SK-N-SH (cell line): Measurements from ENCODE around the gene SPAG5. TPM values are rescaled to one million over a fixed set of nuclear protein-coding genes. Genes with fewer than 3 reads are reported as not detected.

ENCODE experiments used
- CTCF ChIA-PET: fragments of 300-600, 350-600 bp; formaldehyde crosslinking; extraction: SDS; loops from one replicate; lab custom pipeline; 2021; lab: Yijun Ruan, JAX
- POLR2A ChIA-PET: fragments of 350-600 bp; sonication (Branson Sonifier 250); formaldehyde crosslinking; extraction: SDS; loops from one replicate; lab custom pipeline; 2020; ENCODE audit warnings: antibody characterized with exemption, inconsistent platforms; lab: Yijun Ruan, JAX
- DNase-seq: peaks from one replicate; pipeline ENCODE4 v3.0.0; 2012
- H2AFZ ChIP-seq: fragments of 200-600 bp; sonication (generic); 2 replicates; pipeline ENCODE4 v1.8.1; 2016; ENCODE audit warnings: antibody characterized with exemption, mild to moderate bottlenecking, low read depth
- H3F3A ChIP-seq: fragments of 200-600 bp; sonication (generic); replicated peaks from 2 replicates; pipeline ENCODE3; 2016; ENCODE audit warnings: antibody characterized with exemption, mild to moderate bottlenecking; ENCODE audit not compliant: insufficient read depth
- H3K27ac ChIP-seq, 2 experiments: fragments of 200-500 bp in 1 of 2; fragments of 200-600 bp in 1 of 2; sonication (Bioruptor generic) in 1 of 2; sonication (generic), shearing (Covaris generic) in 1 of 2; 2 replicates each; pipeline versions ENCODE4 v1.5.1 to v1.6.1; 2014 to 2016; ENCODE audit warnings: low read depth in 2 of 2, inconsistent platforms in 1 of 2, low read length in 1 of 2, mild to moderate bottlenecking in 1 of 2, mixed read lengths in 1 of 2
- H3K27me3 ChIP-seq: fragments of 200-600 bp; sonication (generic), shearing (Covaris generic); 2 replicates; pipeline ENCODE4 v1.6.1; 2016; ENCODE audit warnings: mixed run types; ENCODE audit not compliant: insufficient read depth
- H3K36me3 ChIP-seq, 2 experiments: fragments of 200-500 bp in 1 of 2; fragments of 200-600 bp in 1 of 2; sonication (Bioruptor generic) in 1 of 2; sonication (generic) in 1 of 2; replicated peaks in 1 of 2; 2 replicates each; pipeline versions ENCODE3 to v1.5.1; 2014 to 2016; ENCODE audit warnings: low read length in 1 of 2, mild to moderate bottlenecking in 1 of 2; ENCODE audit not compliant: insufficient read depth in 2 of 2, control insufficient read depth in 1 of 2
- H3K4me1 ChIP-seq, 2 experiments: fragments of 200-500 bp in 1 of 2; fragments of 200-600 bp in 1 of 2; sonication (Bioruptor generic) in 1 of 2; sonication (generic), shearing (Covaris generic) in 1 of 2; 2 replicates each; pipeline versions ENCODE4 v1.5.1 to v1.6.1; 2014 to 2016; ENCODE audit warnings: low read depth in 1 of 2, low read length in 1 of 2, mixed run types in 1 of 2; ENCODE audit not compliant: insufficient read depth in 2 of 2, control insufficient read depth in 1 of 2
- H3K4me2 ChIP-seq: fragments of 200-600 bp; sonication (generic), shearing (Covaris generic); 2 replicates; pipeline ENCODE4 v1.6.1; 2017; ENCODE audit warnings: mixed run types
- H3K4me3 ChIP-seq, 2 experiments: fragments of 200-500 bp in 1 of 2; fragments of 200-600 bp in 1 of 2; sonication (Bioruptor generic) in 1 of 2; sonication (generic), shearing (Covaris generic) in 1 of 2; 2 replicates each; pipeline versions ENCODE4 v1.5.1 to v1.8.1; 2014 to 2016; ENCODE audit warnings: low read depth in 2 of 2, inconsistent platforms in 1 of 2, low read length in 1 of 2, mild to moderate bottlenecking in 1 of 2, mixed read lengths in 1 of 2, moderate library complexity in 1 of 2
- H3K79me2 ChIP-seq: fragments of 200-600 bp; sonication (generic); 2 replicates; pipeline ENCODE4 v1.8.1; 2017; ENCODE audit warnings: mild to moderate bottlenecking; ENCODE audit not compliant: insufficient read depth
- H3K9ac ChIP-seq: fragments of 200-600 bp; sonication (generic); 2 replicates; pipeline ENCODE4 v1.6.1; 2017; ENCODE audit warnings: mixed run types
- H3K9me2 ChIP-seq: fragments of 200-600 bp; sonication (generic); 2 replicates; pipeline ENCODE4 v1.6.1; 2017; ENCODE audit warnings: mixed run types
- H3K9me3 ChIP-seq: fragments of 200-600 bp; sonication (generic); 2 replicates; pipeline ENCODE4 v1.6.1; 2017; ENCODE audit warnings: mixed run types, mild to moderate bottlenecking, moderate library complexity
- H4K20me1 ChIP-seq: fragments of 200-600 bp; sonication (generic); 2 replicates; pipeline ENCODE4 v1.6.1; 2017; ENCODE audit warnings: mild to moderate bottlenecking, mixed run types; ENCODE audit not compliant: insufficient read depth
- ELF1 ChIP-seq: IDR thresholded peaks from 2 replicates; pipeline ENCODE4 v1.4.0; 2012
- EZH2phosphoT487 ChIP-seq: fragments of 200-600 bp; sonication (generic); IDR thresholded peaks from 2 replicates; pipeline ENCODE4 v1.6.1; 2017; ENCODE audit warnings: low read depth, mixed run types, mild to moderate bottlenecking, antibody characterized with exemption, moderate library complexity, borderline replicate concordance
- FOSL2 ChIP-seq: IDR thresholded peaks from 2 replicates; pipeline ENCODE4 v1.4.0; 2012; ENCODE audit warnings: low read depth, mild to moderate bottlenecking, moderate library complexity, borderline replicate concordance
- FOXJ3 ChIP-seq: sonication (generic); formaldehyde crosslinking; IDR thresholded peaks from 2 replicates; pipeline ENCODE4 v1.5.1; 2020; ENCODE audit warnings: mild to moderate bottlenecking, missing genetic modification reagents
- GABPA ChIP-seq: IDR thresholded peaks from 2 replicates; pipeline ENCODE4 v1.4.0; 2012; ENCODE audit warnings: low read depth, mild to moderate bottlenecking
- GATA2 ChIP-seq: sonication (generic); formaldehyde crosslinking; IDR thresholded peaks from 2 replicates; pipeline ENCODE4 v1.5.0; 2020; ENCODE audit warnings: mild to moderate bottlenecking, missing genetic modification reagents
- MEF2A ChIP-seq: IDR thresholded peaks from 2 replicates; pipeline ENCODE4 v1.4.0; 2012; ENCODE audit warnings: low read depth, borderline replicate concordance
- NFIC ChIP-seq: IDR thresholded peaks from 2 replicates; pipeline ENCODE4 v1.4.0; 2012; ENCODE audit warnings: borderline replicate concordance
- NRF1 ChIP-seq: IDR thresholded peaks from 2 replicates; pipeline ENCODE4 v1.6.1; 2012; ENCODE audit warnings: low read depth, mild to moderate bottlenecking, low read length
- RCOR1 ChIP-seq: fragments of 150-350 bp; IDR thresholded peaks from 2 replicates; pipeline ENCODE4 v1.6.1; 2017; ENCODE audit warnings: antibody characterized with exemption, low read length
- SIN3A ChIP-seq: IDR thresholded peaks from 2 replicates; pipeline ENCODE4 v1.6.1; 2012; ENCODE audit warnings: low read depth, mild to moderate bottlenecking, low read length, moderate library complexity, borderline replicate concordance
- SMC3 ChIP-seq: IDR thresholded peaks from 2 replicates; pipeline ENCODE4 v1.6.1; 2012; ENCODE audit warnings: low read depth, low read length, improper control_type of control experiment
- TAF1 ChIP-seq: IDR thresholded peaks from 2 replicates; pipeline ENCODE4 v1.6.1; 2012; ENCODE audit warnings: low read depth, mild to moderate bottlenecking, low read length, moderate library complexity, borderline replicate concordance
- WGBS: methylation state at CpG from one replicate; pipeline ENCODE4 v1.1.6; 2017; ENCODE audit warnings: low lambda C conversion rate; 5-methylcytosine and 5-hydroxymethylcytosine counted together
- polyA plus RNA-seq, 3 experiments: library from polyadenylated mRNA; depleted of rRNA; stranded (reverse); fragments of >200 nt; gene quantifications; 2 replicates each; pipeline ENCODE4 v1.2.3, GENCODE V29; 2012
- TF ChIP-seq, protein P1 (sequence below): IDR thresholded peaks from 2 replicates; pipeline ENCODE4 v1.4.0; 2012; ENCODE audit warnings: low read depth, borderline replicate concordance
- TF ChIP-seq, protein P2 (sequence below): IDR thresholded peaks from 2 replicates; pipeline ENCODE4 v1.4.0; 2012; ENCODE audit warnings: low read depth, borderline replicate concordance
- TF ChIP-seq, protein P3 (sequence below): fragments of 150-350 bp; IDR thresholded peaks from 2 replicates; pipeline ENCODE4 v1.6.1; 2017; ENCODE audit warnings: antibody characterized with exemption, low read length, low read depth, borderline replicate concordance
- TF ChIP-seq, protein P4 (sequence below): IDR thresholded peaks from 2 replicates; pipeline ENCODE4 v1.6.1; 2012; ENCODE audit warnings: mild to moderate bottlenecking, low read depth, low read length, moderate library complexity
- TF ChIP-seq, protein P5 (sequence below): IDR thresholded peaks from 2 replicates; pipeline ENCODE4 v1.4.0; 2012; ENCODE audit warnings: low read depth
- TF ChIP-seq, protein P6 (sequence below): fragments of 200-600 bp; sonication (generic); IDR thresholded peaks from 2 replicates; pipeline ENCODE4 v1.6.1; 2017; ENCODE audit warnings: antibody characterized with exemption, mild to moderate bottlenecking, moderate library complexity

SPAG5 gene
- polyA plus RNA-seq, 1 of the 3 experiments (the other 2 are of a cell fraction), result 36.5 TPM

DNA sequence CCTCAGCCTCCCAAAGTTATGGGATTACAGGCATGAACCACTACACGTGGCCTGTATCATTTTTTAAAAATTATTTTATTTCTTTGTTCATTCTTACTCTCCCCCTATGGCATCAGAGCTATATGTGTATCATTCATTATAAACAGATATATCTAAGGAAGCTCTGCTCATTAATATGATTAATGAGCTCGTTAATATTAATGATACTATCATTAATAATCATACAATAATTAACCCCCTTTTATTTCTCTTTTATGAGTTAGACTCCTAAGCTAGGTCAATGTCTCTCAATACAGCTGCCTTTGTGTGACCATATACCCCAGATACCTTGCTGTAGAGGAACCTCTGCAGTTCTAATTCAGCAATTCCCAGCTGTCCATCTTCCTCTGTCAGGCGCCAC is 19.6 kb upstream of the SPAG5 start (continued):
- TF ChIP-seq RCOR1 (no peak), SIN3A (no peak), MEF2A (no peak), NFIC (no peak)
- TF ChIP-seq, protein P1, sequence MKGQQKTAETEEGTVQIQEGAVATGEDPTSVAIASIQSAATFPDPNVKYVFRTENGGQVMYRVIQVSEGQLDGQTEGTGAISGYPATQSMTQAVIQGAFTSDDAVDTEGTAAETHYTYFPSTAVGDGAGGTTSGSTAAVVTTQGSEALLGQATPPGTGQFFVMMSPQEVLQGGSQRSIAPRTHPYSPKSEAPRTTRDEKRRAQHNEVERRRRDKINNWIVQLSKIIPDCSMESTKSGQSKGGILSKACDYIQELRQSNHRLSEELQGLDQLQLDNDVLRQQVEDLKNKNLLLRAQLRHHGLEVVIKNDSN, result no peak
- TF ChIP-seq, protein P2, sequence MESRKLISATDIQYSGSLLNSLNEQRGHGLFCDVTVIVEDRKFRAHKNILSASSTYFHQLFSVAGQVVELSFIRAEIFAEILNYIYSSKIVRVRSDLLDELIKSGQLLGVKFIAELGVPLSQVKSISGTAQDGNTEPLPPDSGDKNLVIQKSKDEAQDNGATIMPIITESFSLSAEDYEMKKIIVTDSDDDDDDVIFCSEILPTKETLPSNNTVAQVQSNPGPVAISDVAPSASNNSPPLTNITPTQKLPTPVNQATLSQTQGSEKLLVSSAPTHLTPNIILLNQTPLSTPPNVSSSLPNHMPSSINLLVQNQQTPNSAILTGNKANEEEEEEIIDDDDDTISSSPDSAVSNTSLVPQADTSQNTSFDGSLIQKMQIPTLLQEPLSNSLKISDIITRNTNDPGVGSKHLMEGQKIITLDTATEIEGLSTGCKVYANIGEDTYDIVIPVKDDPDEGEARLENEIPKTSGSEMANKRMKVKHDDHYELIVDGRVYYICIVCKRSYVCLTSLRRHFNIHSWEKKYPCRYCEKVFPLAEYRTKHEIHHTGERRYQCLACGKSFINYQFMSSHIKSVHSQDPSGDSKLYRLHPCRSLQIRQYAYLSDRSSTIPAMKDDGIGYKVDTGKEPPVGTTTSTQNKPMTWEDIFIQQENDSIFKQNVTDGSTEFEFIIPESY, result no peak

DNA sequence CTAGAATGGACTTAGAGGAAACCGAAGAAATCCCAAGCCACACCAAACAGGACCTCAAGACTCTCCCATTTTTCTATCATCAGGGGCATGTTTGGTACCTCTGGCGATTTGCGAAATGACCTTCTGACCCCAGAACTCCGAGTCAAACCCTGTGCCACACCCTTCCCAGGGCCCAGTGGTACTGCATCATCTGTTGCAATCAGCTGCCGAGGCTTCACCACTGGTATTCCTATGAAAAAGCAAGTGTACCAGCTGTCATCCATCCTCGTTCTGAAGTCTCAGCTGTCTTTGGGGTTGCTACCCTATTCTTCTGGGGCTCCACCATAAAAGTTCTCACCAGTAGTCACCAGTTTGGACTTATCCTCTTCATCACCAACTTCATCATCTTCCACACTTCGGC is 17.5 kb upstream of the SPAG5 start:
- no peak for DNase-seq
- Histone ChIP-seq H3K4me3 (no peak overlapping the region), H4K20me1 (no peaks in the 10 kb centered on the region), H3F3A (peaks cover 6% of the 10 kb centered on the region)
- 84% methylated on average over 7 of the region's 7 CpGs for WGBS
- TF ChIP-seq GATA2, result no peak
- TF ChIP-seq, protein P3, sequence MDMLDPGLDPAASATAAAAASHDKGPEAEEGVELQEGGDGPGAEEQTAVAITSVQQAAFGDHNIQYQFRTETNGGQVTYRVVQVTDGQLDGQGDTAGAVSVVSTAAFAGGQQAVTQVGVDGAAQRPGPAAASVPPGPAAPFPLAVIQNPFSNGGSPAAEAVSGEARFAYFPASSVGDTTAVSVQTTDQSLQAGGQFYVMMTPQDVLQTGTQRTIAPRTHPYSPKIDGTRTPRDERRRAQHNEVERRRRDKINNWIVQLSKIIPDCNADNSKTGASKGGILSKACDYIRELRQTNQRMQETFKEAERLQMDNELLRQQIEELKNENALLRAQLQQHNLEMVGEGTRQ, result no peak
- no peak for TF ChIP-seq NRF1
- no peak for TF ChIP-seq FOSL2
- TF ChIP-seq, protein P4, sequence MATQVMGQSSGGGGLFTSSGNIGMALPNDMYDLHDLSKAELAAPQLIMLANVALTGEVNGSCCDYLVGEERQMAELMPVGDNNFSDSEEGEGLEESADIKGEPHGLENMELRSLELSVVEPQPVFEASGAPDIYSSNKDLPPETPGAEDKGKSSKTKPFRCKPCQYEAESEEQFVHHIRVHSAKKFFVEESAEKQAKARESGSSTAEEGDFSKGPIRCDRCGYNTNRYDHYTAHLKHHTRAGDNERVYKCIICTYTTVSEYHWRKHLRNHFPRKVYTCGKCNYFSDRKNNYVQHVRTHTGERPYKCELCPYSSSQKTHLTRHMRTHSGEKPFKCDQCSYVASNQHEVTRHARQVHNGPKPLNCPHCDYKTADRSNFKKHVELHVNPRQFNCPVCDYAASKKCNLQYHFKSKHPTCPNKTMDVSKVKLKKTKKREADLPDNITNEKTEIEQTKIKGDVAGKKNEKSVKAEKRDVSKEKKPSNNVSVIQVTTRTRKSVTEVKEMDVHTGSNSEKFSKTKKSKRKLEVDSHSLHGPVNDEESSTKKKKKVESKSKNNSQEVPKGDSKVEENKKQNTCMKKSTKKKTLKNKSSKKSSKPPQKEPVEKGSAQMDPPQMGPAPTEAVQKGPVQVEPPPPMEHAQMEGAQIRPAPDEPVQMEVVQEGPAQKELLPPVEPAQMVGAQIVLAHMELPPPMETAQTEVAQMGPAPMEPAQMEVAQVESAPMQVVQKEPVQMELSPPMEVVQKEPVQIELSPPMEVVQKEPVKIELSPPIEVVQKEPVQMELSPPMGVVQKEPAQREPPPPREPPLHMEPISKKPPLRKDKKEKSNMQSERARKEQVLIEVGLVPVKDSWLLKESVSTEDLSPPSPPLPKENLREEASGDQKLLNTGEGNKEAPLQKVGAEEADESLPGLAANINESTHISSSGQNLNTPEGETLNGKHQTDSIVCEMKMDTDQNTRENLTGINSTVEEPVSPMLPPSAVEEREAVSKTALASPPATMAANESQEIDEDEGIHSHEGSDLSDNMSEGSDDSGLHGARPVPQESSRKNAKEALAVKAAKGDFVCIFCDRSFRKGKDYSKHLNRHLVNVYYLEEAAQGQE, result no peak
- no peak for TF ChIP-seq FOXJ3 (CRISPR knock-in tag)
- TF ChIP-seq ELF1, result no peak
- TF ChIP-seq SMC3, result no peak
- no peak for TF ChIP-seq TAF1
- TF ChIP-seq, protein P5, sequence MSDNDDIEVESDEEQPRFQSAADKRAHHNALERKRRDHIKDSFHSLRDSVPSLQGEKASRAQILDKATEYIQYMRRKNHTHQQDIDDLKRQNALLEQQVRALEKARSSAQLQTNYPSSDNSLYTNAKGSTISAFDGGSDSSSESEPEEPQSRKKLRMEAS, result no peak
- TF ChIP-seq GABPA, result no peak
- TF ChIP-seq EZH2phosphoT487, result no peak
- TF ChIP-seq, protein P6, sequence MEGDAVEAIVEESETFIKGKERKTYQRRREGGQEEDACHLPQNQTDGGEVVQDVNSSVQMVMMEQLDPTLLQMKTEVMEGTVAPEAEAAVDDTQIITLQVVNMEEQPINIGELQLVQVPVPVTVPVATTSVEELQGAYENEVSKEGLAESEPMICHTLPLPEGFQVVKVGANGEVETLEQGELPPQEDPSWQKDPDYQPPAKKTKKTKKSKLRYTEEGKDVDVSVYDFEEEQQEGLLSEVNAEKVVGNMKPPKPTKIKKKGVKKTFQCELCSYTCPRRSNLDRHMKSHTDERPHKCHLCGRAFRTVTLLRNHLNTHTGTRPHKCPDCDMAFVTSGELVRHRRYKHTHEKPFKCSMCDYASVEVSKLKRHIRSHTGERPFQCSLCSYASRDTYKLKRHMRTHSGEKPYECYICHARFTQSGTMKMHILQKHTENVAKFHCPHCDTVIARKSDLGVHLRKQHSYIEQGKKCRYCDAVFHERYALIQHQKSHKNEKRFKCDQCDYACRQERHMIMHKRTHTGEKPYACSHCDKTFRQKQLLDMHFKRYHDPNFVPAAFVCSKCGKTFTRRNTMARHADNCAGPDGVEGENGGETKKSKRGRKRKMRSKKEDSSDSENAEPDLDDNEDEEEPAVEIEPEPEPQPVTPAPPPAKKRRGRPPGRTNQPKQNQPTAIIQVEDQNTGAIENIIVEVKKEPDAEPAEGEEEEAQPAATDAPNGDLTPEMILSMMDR, result no peak
- TF ChIP-seq, all 33 proteins: peak for 0
- CTCF ChIA-PET, result interaction anchor here (1.0 to 2.6 kb wide), 4 partner anchors 28 to 122 kb away, joined by 3 to 10 read pairs (median 3); partner anchors contain the start of gene BLTP2
- POLR2A ChIA-PET, result interaction anchor here (1.6 kb wide), 1 partner anchor 17 kb away, joined by 3 read pairs; no protein-coding TSS in a partner anchor
- Histone ChIP-seq H3K9ac (no peak overlapping the region), H3K4me2 (no peak overlapping the region), H3K27ac (no peak overlapping the region), H3K79me2 (no peaks in the 10 kb centered on the region), H3K9me2 (no peaks in the 10 kb centered on the region), H3K9me3 (no peaks in the 10 kb centered on the region), H3K27me3 (no peaks in the 10 kb centered on the region), H2AFZ (no peak overlapping the region), H3K36me3 (peaks cover 59 to 85% of the 10 kb centered on the region in 2 experiments), H3K4me1 (no peaks in the 10 kb centered on the region)
